IPS-NIHi11 (cell line): Measurements from ENCODE around the gene ATP8B1.
"Not testable (repeated sequence)": the region's sequence is repeated elsewhere in the genome, so short reads cannot be mapped to it uniquely, and the experiment has no call there.

Experiments used
- DNase-seq: peaks from one replicate; pipeline ENCODE4 v3.0.0; 2012; ENCODE audit warnings: mixed read lengths, low spot score

Gene ATP8B1

GRCh38 chr18:57660961-57661360 lies 142.2 kb downstream of the ATP8B1 start:
- no peak for DNase-seq

GRCh38 chr18:57659460-57660102 lies 143.5 kb downstream of the ATP8B1 start:
- DNase-seq, result no peak

- DNase-seq, result no peak
These were observed 145.6 kb downstream of the ATP8B1 start for GRCh38 chr18:57657542-57657941.

GRCh38 chr18:57655740-57656139 lies 147.4 kb downstream of the ATP8B1 start:
- DNase-seq, result no peak

GRCh38 chr18:57651914-57652313 lies 151.2 kb downstream of the ATP8B1 start:
- no peak for DNase-seq

- no peak for DNase-seq
These were observed 153.3 kb downstream of the ATP8B1 start for GRCh38 chr18:57649556-57650500.

- DNase-seq, result no peak
These were observed 154.7 kb downstream of the ATP8B1 start for GRCh38 chr18:57648414-57648813.

GRCh38 chr18:57644540-57644939 lies 158.6 kb downstream of the ATP8B1 start:
- DNase-seq, result no peak

- not testable (repeated sequence) for DNase-seq
These were observed 159.4 kb downstream of the ATP8B1 start for GRCh38 chr18:57643726-57644125.

GRCh38 chr18:57642462-57642861 lies 160.7 kb downstream of the ATP8B1 start:
- not testable (repeated sequence) for DNase-seq

GRCh38 chr18:57640749-57641148 lies 162.4 kb downstream of the ATP8B1 start:
- DNase-seq, result no peak

GRCh38 chr18:57640236-57640635 lies 162.9 kb downstream of the ATP8B1 start:
- DNase-seq, result no peak

- DNase-seq, result no peak
These were observed 167.9 kb downstream of the ATP8B1 start for GRCh38 chr18:57635003-57635822.

GRCh38 chr18:57631697-57632096 lies 171.4 kb downstream of the ATP8B1 start:
- no peak for DNase-seq

GRCh38 chr18:57630754-57631595 lies 172.1 kb downstream of the ATP8B1 start:
- DNase-seq, result no peak

GRCh38 chr18:57630002-57630753 lies 172.9 kb downstream of the ATP8B1 start:
- peak; percentile 95 for DNase-seq

GRCh38 chr18:57629422-57629821 lies 173.7 kb downstream of the ATP8B1 start:
- DNase-seq, result no peak

GRCh38 chr18:57627488-57627887 lies 175.6 kb downstream of the ATP8B1 start:
- DNase-seq, result no peak

GRCh38 chr18:57624988-57625387 lies 178.1 kb downstream of the ATP8B1 start:
- no peak for DNase-seq

- peak; percentile 45 for DNase-seq
These were observed 181.9 kb downstream of the ATP8B1 start for GRCh38 chr18:57621246-57621604.

- no peak for DNase-seq
These were observed 183.2 kb downstream of the ATP8B1 start for GRCh38 chr18:57619876-57620275.
